ENCODE measurements around the gene MAP3K2. TPM values are rescaled to one million over a fixed set of nuclear protein-coding genes. Genes with fewer than 3 reads are reported as not detected.

Gene MAP3K2, protein sequence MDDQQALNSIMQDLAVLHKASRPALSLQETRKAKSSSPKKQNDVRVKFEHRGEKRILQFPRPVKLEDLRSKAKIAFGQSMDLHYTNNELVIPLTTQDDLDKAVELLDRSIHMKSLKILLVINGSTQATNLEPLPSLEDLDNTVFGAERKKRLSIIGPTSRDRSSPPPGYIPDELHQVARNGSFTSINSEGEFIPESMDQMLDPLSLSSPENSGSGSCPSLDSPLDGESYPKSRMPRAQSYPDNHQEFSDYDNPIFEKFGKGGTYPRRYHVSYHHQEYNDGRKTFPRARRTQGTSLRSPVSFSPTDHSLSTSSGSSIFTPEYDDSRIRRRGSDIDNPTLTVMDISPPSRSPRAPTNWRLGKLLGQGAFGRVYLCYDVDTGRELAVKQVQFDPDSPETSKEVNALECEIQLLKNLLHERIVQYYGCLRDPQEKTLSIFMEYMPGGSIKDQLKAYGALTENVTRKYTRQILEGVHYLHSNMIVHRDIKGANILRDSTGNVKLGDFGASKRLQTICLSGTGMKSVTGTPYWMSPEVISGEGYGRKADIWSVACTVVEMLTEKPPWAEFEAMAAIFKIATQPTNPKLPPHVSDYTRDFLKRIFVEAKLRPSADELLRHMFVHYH
- 14.7 TPM for polyA plus RNA-seq (2013, experiment 1 of 2)
- 14.7 TPM for polyA plus RNA-seq (2013, experiment 2 of 2)

DNA sequence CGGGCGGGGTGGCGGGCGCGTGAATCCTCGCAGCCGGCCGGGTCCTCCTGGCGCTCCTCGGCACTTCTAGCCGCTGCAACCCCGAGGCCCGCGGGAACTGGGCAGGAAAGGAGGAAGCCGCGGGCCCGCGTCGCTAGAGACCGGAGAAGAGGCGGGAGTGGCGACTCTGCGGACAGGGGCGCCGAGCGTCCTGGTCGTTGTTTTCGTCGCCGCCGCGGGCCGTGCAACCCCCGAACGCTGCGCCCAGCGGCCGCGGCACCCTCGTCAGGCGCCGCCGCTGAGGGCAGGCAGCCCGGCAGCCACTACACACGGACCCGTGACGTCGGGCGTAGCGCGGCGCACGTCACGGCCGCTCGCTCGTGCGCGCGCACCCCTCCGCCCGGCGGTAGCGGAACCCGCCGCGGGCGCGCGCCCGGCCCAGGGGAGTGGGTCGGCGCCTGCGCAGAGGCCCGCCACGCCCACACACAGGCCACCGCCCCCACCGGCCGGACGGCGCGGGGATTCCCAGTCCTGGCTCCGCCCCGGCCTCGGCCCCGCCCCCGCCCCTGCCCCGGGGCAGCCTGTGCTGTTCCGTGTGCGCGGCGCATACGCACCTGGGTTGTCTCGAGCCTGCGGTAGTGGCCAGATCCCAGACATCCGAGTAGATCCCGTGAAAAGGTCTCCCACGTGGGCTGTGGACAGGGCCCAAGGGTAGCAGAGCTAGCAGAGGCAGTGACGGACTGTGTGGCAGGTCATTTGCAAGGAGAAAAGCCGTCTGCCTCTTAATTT is at the start of gene MAP3K2:
Gene MAP3K2 (minus strand): TSS at position 321 of the 768 bp plus-strand sequence. CDS start 44,846 bp downstream, outside the sequence.
- peaks cover 14% of the 10 kb centered on the region for H3K4me1 ChIP-seq (ENCODE audit: control insufficient read depth, insufficient read depth, low read length, poor library complexity, severe bottlenecking)
- peak within 1 kb of the TSS; percentile 99 for H3K27ac ChIP-seq (ENCODE audit: low read depth, low read length, severe bottlenecking)
- H3K36me3 ChIP-seq (ENCODE audit: control insufficient read depth, insufficient read depth, low read length): no peaks in the 10 kb centered on the region
- WGBS, 2 experiments (ENCODE audit: insufficient coverage in 2 of 2): 0% methylated on average over 94 to 95 of the region's 100 CpGs
- no peaks in the 10 kb centered on the region for H3K9me3 ChIP-seq (ENCODE audit: control insufficient read depth, low read length)
- peak within 1 kb of the TSS; percentile 70 for H3K4me3 ChIP-seq (ENCODE audit: extremely low read depth, insufficient read depth, low read length, poor library complexity, severe bottlenecking)

DNA sequence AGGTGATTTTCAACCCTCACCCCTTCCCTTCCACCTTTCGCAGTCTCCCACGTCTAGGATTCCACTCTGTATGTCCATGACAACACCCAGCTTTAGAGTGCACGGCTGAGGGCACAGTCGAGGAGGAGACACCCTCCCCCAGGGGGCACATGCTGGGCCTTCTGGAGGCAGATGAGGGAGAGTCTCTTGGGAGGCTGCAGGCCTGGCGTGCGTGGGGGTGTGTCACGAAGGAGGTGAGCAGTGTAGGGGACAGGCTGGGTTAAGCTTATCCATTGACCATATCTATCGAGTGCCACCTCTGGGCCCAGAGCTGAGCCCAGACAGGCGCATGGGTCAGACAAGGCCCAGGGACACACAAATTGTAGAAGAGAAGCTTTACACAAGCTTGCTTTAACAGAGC is 49.3 kb upstream of the MAP3K2 start:
- Histone ChIP-seq H3K9me3 (ENCODE audit: control insufficient read depth, low read length) (no peaks in the 10 kb centered on the region), H3K4me3 (ENCODE audit: extremely low read depth, insufficient read depth, low read length, poor library complexity, severe bottlenecking) (no peak overlapping the region), H3K27ac (ENCODE audit: low read depth, low read length, severe bottlenecking) (no peak overlapping the region), H3K36me3 (ENCODE audit: control insufficient read depth, insufficient read depth, low read length) (no peaks in the 10 kb centered on the region), H3K4me1 (ENCODE audit: control insufficient read depth, insufficient read depth, low read length, poor library complexity, severe bottlenecking) (no peaks in the 10 kb centered on the region)
- 96 to 99% methylated on average over 5 of the region's 9 CpGs for WGBS, 2 experiments (ENCODE audit: insufficient coverage in 2 of 2)

DNA sequence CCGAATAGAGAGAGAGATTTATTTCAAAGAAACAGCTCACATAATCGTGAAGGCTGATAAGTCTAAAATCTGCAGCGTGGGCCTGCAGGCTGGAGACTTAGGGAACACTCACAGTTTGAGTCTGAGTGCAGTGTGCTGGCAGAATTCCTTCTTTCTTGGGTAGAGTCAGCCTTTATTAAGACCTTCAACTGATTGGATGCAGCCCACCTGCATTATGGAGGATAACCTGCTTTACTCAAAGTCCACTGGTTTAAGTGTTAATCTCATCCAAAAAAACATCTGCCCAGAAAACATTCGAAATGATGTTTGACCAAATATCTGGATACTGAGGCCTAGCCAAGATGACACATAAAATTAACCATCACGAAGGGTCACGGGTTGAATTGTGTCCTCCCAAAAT is 46.7 kb upstream of the MAP3K2 start:
- Histone ChIP-seq H3K4me3 (ENCODE audit: extremely low read depth, insufficient read depth, low read length, poor library complexity, severe bottlenecking) (no peak overlapping the region), H3K27ac (ENCODE audit: low read depth, low read length, severe bottlenecking) (no peak overlapping the region), H3K9me3 (ENCODE audit: control insufficient read depth, low read length) (no peaks in the 10 kb centered on the region), H3K36me3 (ENCODE audit: control insufficient read depth, insufficient read depth, low read length) (no peaks in the 10 kb centered on the region), H3K4me1 (ENCODE audit: control insufficient read depth, insufficient read depth, low read length, poor library complexity, severe bottlenecking) (no peaks in the 10 kb centered on the region)
- WGBS, 2 experiments (ENCODE audit: insufficient coverage in 2 of 2): 86 to 97% methylated on average over 5 of the region's 6 CpGs

DNA sequence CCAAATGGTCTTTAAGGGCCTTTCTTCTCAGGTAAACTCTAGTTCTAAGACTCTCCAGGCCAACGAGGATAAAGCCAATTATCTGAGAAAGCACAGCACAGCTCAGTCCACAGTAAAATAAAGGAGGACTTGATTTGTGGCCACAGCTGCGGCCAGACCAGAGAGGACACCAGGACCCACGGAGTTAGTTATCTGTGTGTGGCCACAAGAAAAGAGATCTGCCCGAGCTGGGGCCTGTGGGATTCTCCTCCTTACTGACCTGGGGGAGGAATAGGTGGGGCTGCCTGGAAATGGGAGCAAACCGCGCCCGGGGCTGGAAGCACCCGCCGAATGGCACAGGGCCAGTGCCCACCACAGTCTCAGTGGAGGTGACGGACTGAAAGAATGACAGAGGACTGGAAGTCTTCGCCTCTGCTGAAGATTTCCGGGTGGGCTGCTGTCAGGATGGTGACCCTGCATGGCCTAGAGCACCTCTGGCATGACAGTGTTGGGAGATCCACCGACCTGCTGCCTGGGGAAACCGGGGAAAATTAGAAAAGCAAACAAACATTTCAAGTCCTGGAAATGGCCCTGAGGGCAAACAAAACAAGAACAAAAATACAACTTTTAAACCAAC is 43.7 kb upstream of the MAP3K2 start:
- Histone ChIP-seq H3K27ac (ENCODE audit: low read depth, low read length, severe bottlenecking) (no peak overlapping the region), H3K9me3 (ENCODE audit: control insufficient read depth, low read length) (no peaks in the 10 kb centered on the region), H3K4me3 (ENCODE audit: extremely low read depth, insufficient read depth, low read length, poor library complexity, severe bottlenecking) (no peak overlapping the region), H3K36me3 (ENCODE audit: control insufficient read depth, insufficient read depth, low read length) (no peaks in the 10 kb centered on the region), H3K4me1 (ENCODE audit: control insufficient read depth, insufficient read depth, low read length, poor library complexity, severe bottlenecking) (no peaks in the 10 kb centered on the region)
- 82 to 83% methylated on average over 12 to 14 of the region's 14 CpGs for WGBS, 2 experiments (ENCODE audit: insufficient coverage in 2 of 2)

DNA sequence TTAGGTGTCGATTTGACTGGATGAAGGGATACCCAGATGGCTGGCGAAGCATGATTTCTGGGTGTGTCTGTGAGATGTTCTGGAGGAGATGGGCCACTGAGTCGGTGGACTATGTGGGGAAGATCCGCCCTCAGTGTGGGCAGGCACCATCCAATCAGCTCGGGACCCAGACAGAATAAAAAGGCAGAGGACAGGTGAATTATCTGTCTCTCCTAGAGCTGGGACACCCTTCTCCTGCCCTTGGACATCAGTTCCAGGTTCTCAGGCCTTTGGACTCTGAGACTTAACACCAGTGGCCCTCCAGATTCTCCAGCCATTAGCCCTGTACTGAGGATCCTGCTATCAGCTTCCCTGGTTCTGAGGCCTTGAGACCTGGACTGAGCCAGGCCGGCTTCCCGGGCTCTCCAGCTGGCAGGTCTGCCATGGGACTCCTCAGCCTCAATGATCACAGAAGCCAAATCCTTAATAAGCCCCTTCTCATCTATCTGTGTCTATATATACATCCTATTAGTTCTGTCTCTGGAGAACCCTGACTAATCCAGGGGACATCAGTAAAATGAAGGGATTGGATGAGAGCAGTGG is 42.2 kb upstream of the MAP3K2 start:
- H3K27ac ChIP-seq (ENCODE audit: low read depth, low read length, severe bottlenecking): no peak overlapping the region
- no peaks in the 10 kb centered on the region for H3K4me1 ChIP-seq (ENCODE audit: control insufficient read depth, insufficient read depth, low read length, poor library complexity, severe bottlenecking)
- 85 to 86% methylated on average over 4 to 6 of the region's 7 CpGs for WGBS, 2 experiments (ENCODE audit: insufficient coverage in 2 of 2)
- no peak overlapping the region for H3K4me3 ChIP-seq (ENCODE audit: extremely low read depth, insufficient read depth, low read length, poor library complexity, severe bottlenecking)
- no peaks in the 10 kb centered on the region for H3K9me3 ChIP-seq (ENCODE audit: control insufficient read depth, low read length)
- no peaks in the 10 kb centered on the region for H3K36me3 ChIP-seq (ENCODE audit: control insufficient read depth, insufficient read depth, low read length)

DNA sequence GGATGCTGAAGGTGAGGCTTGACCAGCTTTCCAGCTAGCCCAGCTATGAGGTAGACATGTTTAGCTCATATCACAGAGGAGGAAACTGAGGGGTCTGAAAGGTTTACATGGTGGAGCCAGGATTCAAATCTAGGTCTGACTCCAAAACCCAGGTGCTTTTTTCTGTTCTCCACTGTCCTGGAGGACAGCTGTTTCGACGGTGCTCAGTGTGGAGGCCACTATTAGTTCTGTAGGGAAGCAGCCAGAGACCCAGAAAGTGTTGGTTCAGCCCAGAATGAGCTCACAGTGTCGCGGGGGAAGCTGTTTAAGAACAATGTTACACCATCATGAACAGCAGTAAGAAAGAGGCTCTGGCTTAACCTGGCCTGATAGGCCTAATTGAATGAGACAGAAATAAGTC is 41.5 kb upstream of the MAP3K2 start:
- no peak overlapping the region for H3K4me3 ChIP-seq (ENCODE audit: extremely low read depth, insufficient read depth, low read length, poor library complexity, severe bottlenecking)
- no peak overlapping the region for H3K27ac ChIP-seq (ENCODE audit: low read depth, low read length, severe bottlenecking)
- H3K9me3 ChIP-seq (ENCODE audit: control insufficient read depth, low read length): no peaks in the 10 kb centered on the region
- H3K36me3 ChIP-seq (ENCODE audit: control insufficient read depth, insufficient read depth, low read length): no peaks in the 10 kb centered on the region
- H3K4me1 ChIP-seq (ENCODE audit: control insufficient read depth, insufficient read depth, low read length, poor library complexity, severe bottlenecking): no peaks in the 10 kb centered on the region
- WGBS, 2 experiments (ENCODE audit: insufficient coverage in 2 of 2): 91 to 92% methylated on average over 4 of the region's 4 CpGs

DNA sequence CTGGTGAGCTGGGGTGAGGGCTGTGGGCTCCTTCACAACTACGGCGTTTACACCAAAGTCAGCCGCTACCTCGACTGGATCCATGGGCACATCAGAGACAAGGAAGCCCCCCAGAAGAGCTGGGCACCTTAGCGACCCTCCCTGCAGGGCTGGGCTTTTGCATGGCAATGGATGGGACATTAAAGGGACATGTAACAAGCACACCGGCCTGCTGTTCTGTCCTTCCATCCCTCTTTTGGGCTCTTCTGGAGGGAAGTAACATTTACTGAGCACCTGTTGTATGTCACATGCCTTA is 41.0 kb upstream of the MAP3K2 start:
- no peak overlapping the region for H3K27ac ChIP-seq (ENCODE audit: low read depth, low read length, severe bottlenecking)
- no peaks in the 10 kb centered on the region for H3K36me3 ChIP-seq (ENCODE audit: control insufficient read depth, insufficient read depth, low read length)
- peaks cover under 1% of the 10 kb centered on the region for H3K4me1 ChIP-seq (ENCODE audit: control insufficient read depth, insufficient read depth, low read length, poor library complexity, severe bottlenecking)
- H3K9me3 ChIP-seq (ENCODE audit: control insufficient read depth, low read length): no peaks in the 10 kb centered on the region
- no peak overlapping the region for H3K4me3 ChIP-seq (ENCODE audit: extremely low read depth, insufficient read depth, low read length, poor library complexity, severe bottlenecking)
- WGBS, 2 experiments (ENCODE audit: insufficient coverage in 2 of 2): 81 to 92% methylated on average over 5 to 6 of the region's 6 CpGs

DNA sequence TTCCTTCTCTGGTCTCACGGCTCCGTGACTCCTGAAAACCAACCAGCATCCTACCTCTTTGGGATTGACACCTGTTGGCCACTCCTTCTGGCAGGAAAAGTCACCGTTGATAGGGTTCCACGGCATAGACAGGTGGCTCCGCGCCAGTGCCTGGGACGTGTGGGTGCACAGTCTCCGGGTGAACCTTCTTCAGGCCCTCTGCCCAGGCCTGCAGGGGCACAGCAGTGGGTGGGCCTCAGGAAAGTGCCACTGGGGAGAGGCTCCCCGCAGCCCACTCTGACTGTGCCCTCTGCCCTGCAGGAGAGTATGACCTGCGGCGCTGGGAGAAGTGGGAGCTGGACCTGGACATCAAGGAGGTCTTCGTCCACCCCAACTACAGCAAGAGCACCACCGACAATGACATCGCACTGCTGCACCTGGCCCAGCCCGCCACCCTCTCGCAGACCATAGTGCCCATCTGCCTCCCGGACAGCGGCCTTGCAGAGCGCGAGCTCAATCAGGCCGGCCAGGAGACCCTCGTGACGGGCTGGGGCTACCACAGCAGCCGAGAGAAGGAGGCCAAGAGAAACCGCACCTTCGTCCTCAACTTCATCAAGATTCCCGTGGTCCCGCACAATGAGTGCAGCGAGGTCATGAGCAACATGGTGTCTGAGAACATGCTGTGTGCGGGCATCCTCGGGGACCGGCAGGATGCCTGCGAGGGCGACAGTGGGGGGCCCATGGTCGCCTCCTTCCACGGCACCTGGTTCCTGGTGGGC is 40.5 kb upstream of the MAP3K2 start:
- 90 to 98% methylated on average over 31 to 36 of the region's 36 CpGs for WGBS, 2 experiments (ENCODE audit: insufficient coverage in 2 of 2)
- no peak overlapping the region for H3K27ac ChIP-seq (ENCODE audit: low read depth, low read length, severe bottlenecking)
- H3K4me1 ChIP-seq (ENCODE audit: control insufficient read depth, insufficient read depth, low read length, poor library complexity, severe bottlenecking): peaks cover 5% of the 10 kb centered on the region
- no peaks in the 10 kb centered on the region for H3K36me3 ChIP-seq (ENCODE audit: control insufficient read depth, insufficient read depth, low read length)
- H3K4me3 ChIP-seq (ENCODE audit: extremely low read depth, insufficient read depth, low read length, poor library complexity, severe bottlenecking): no peak overlapping the region
- H3K9me3 ChIP-seq (ENCODE audit: control insufficient read depth, low read length): no peaks in the 10 kb centered on the region

DNA sequence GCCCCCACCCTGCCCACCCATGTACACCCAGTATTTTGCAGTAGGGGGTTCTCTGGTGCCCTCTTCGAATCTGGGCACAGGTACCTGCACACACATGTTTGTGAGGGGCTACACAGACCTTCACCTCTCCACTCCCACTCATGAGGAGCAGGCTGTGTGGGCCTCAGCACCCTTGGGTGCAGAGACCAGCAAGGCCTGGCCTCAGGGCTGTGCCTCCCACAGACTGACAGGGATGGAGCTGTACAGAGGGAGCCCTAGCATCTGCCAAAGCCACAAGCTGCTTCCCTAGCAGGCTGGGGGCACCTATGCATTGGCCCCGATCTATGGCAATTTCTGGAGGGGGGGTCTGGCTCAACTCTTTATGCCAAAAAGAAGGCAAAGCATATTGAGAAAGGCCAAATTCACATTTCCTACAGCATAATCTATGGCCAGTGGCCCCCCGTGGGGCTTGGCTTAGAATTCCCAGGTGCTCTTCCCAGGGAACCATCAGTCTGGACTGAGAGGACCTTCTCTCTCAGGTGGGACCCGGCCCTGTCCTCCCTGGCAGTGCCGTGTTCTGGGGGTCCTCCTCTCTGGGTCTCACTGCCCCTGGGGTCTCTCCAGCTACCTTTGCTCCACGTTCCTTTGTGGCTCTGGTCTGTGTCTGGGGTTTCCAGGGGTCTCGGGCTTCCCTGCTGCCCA is 39.7 kb upstream of the MAP3K2 start:
- 93 to 95% methylated on average over 5 to 6 of the region's 7 CpGs for WGBS, 2 experiments (ENCODE audit: insufficient coverage in 2 of 2)
- Histone ChIP-seq H3K27ac (ENCODE audit: low read depth, low read length, severe bottlenecking) (no peak overlapping the region), H3K4me1 (ENCODE audit: control insufficient read depth, insufficient read depth, low read length, poor library complexity, severe bottlenecking) (peaks cover 5% of the 10 kb centered on the region), H3K36me3 (ENCODE audit: control insufficient read depth, insufficient read depth, low read length) (no peaks in the 10 kb centered on the region), H3K4me3 (ENCODE audit: extremely low read depth, insufficient read depth, low read length, poor library complexity, severe bottlenecking) (no peak overlapping the region), H3K9me3 (ENCODE audit: control insufficient read depth, low read length) (no peaks in the 10 kb centered on the region)

Measured in mesodermal cell (in vitro differentiated cells).